Fibroblast of skin of abdomen (primary cell): ENCODE measurements around the gene RAB40C.

Source experiments
- DNase-seq: peaks from one replicate; pipeline ENCODE4 v3.0.0-alpha.2; 2013

The RAB40C gene

GRCh38 chr16:617855-618254 is 28.0 kb downstream of the RAB40C start:
- no peak for DNase-seq

- DNase-seq, result no peak
Observed at GRCh38 chr16:619476-620100, 29.7 kb downstream of the RAB40C start.

- no peak for DNase-seq
Observed at GRCh38 chr16:620700-621525, 31.0 kb downstream of the RAB40C start.

GRCh38 chr16:621526-622105 is 31.8 kb downstream of the RAB40C start:
- DNase-seq, result no peak

GRCh38 chr16:622920-623280 is 33.0 kb downstream of the RAB40C start:
- no peak for DNase-seq

- DNase-seq, result no peak
Observed at GRCh38 chr16:624526-625070, 34.7 kb downstream of the RAB40C start.

- no peak for DNase-seq
Observed at GRCh38 chr16:625117-625976, 35.5 kb downstream of the RAB40C start.

GRCh38 chr16:625977-626765 is 36.3 kb downstream of the RAB40C start:
- no peak for DNase-seq

GRCh38 chr16:626787-627453 is 37.1 kb downstream of the RAB40C start:
- peak; percentile 92 for DNase-seq

- no peak for DNase-seq
Observed at GRCh38 chr16:627454-628239, 37.8 kb downstream of the RAB40C start.

GRCh38 chr16:628321-629061 is 38.6 kb downstream of the RAB40C start:
- DNase-seq, result no peak

- DNase-seq, result no peak
Observed at GRCh38 chr16:629185-629832, 39.4 kb downstream of the RAB40C start.

- DNase-seq, result no peak
Observed at GRCh38 chr16:629833-630248, 40.0 kb downstream of the RAB40C start.

GRCh38 chr16:630249-630814 is 40.5 kb downstream of the RAB40C start:
- no peak for DNase-seq

- no peak for DNase-seq
Observed at GRCh38 chr16:630815-631405, 41.0 kb downstream of the RAB40C start, which contains the start of gene WFIKKN1. Gene WFIKKN1 (plus strand): TSS chr16:630985. CDS start chr16:631254, 269 bp downstream.

GRCh38 chr16:631808-632358 is 42.0 kb downstream of the RAB40C start:
- DNase-seq, result no peak

- DNase-seq, result no peak
Observed at GRCh38 chr16:632486-633335, 42.8 kb downstream of the RAB40C start.
